ENCODE results near the gene ADARB2.

DNA sequence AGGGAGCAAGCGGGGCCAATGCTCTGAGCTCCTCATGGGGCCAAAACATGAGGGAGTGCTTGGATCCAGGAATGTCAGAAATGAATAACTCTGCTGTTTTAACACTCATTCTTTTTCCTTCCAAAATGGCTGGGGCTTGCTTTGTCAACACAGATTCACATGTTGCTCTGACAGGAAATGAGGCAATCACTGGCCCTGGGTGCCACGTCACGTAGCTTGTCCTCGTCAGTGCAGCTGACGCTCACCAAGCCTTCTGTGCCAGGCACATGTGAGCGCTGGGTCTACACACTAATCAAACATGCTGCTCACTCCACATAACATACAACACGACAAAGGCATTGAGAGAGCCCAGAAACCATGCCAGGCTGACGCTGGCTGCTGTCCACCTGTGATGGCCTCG lies 482.2 kb downstream of the ADARB2 start:
- TF ChIP-seq POLR2A (IDR thresholded peaks at IDR 0.05; ENCODE audit: low read depth, low read length) (no peak), CREM (IDR thresholded peaks at IDR 0.05; ENCODE audit: low read depth) (no peak), EED (IDR thresholded peaks at IDR 0.05; ENCODE audit: low read depth) (no peak), KAT2A (conservative IDR thresholded peaks at IDR 0.05; ENCODE audit: control insufficient read depth, low read depth, low read length) (no peak)
- TF ChIP-seq, protein P1, sequence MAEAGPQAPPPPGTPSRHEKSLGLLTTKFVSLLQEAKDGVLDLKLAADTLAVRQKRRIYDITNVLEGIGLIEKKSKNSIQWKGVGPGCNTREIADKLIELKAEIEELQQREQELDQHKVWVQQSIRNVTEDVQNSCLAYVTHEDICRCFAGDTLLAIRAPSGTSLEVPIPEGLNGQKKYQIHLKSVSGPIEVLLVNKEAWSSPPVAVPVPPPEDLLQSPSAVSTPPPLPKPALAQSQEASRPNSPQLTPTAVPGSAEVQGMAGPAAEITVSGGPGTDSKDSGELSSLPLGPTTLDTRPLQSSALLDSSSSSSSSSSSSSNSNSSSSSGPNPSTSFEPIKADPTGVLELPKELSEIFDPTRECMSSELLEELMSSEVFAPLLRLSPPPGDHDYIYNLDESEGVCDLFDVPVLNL (IDR thresholded peaks at IDR 0.05; ENCODE audit: low read depth, low read length): no peak

Data from GM12878 (cell line).